IPS-11a (cell line): Measurements from ENCODE around the gene FBXL7.

Source experiments
- H3K4me3 ChIP-seq: one replicate; pipeline ENCODE4 v1.5.1; 2013; ENCODE audit warnings: low read depth, low read length, control low read depth

Gene FBXL7

DNA sequence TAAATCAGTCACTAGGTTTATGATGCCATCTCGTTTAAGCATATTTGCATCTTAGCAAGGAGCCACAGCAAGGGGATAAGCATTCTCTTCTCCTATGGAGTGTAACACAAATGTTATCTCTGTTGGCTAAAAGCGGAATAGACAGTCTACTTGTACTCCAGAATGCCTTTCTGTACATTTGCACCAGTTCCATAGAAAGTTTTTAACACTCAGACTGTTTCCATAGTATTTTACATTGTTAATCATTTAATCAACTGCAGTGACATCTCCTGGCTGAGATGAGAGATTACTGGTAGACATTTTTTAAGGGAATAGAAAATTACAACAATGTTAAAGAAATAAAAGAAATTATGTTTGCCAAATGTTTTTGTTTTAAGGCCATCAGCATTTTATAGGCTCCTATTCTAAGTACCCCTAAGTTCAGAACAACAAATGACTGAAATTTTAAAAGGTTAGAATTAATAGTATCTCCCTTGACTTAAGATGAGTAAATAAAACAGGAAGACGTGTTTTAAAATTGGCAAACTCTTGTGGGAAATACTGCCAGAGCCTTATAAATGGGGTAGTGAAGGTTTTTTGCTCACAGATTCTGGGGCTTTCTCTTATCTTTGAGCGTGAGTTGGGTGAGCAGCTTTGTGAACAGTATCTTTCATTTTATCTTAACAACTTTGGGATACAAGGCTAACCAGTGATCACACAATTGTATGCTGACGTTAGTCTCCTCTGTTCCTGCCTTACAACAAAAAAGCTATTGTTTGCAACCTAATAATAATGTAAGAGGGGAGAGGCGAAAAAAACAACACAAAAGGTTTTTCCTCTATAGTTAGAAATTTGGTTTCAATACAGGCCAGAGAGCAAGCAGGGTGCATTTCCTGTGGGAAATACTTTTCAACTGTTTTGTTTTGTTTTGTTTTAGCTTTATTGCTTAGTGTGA lies 294.3 kb downstream of the FBXL7 start:
- H3K4me3 ChIP-seq, result no peak overlapping the region

GRCh38 chr5:15796096-15796495 lies 296.1 kb downstream of the FBXL7 start:
- H3K4me3 ChIP-seq, result no peak overlapping the region

- H3K4me3 ChIP-seq, result no peak overlapping the region
Measured at GRCh38 chr5:15796557-15796956, 296.6 kb downstream of the FBXL7 start.

GRCh38 chr5:15797116-15797515 lies 297.1 kb downstream of the FBXL7 start:
- H3K4me3 ChIP-seq, result no peak overlapping the region

DNA sequence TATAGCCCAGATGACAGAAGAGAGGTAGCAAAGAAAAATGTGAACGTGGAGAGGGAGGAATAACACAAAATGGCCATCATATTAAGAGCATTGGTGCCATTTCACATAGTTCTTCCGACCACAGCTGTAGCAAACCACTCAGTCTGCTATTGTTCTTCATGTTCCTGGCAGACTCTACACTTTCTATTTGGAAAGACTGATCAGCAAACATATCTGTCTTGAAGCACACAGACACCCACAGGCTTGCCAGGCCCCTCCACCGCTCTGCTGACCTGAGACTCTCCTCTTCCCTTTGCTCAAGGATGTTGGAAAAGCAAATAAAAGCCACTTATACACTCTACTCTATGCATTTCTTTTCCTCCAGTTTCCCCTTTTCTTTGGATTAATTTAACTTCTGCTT lies 298.0 kb downstream of the FBXL7 start:
- no peak overlapping the region for H3K4me3 ChIP-seq

GRCh38 chr5:15799014-15799413 lies 299.0 kb downstream of the FBXL7 start:
- no peak overlapping the region for H3K4me3 ChIP-seq

DNA sequence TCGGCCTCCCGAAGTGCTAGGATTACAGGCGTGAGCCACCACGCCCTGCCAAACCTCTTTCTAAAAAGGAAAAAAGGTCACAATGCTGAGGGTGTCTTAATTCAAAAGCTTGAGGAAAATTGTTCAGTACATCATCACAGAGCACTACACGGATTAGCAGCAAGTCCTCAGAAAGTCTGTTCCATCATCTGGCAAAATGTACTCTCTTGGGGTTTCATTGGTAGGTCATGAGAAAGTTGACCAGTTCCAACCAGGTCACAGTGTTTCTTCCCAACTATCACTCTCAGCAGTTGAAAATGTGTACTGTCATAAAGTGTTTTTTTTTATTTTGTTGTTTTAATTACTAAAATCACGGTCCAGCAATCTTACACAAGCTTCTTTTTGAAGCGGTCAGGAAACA lies 299.6 kb downstream of the FBXL7 start:
- H3K4me3 ChIP-seq, result no peak overlapping the region

GRCh38 chr5:15803280-15803679 lies 303.3 kb downstream of the FBXL7 start:
- no peak overlapping the region for H3K4me3 ChIP-seq

DNA sequence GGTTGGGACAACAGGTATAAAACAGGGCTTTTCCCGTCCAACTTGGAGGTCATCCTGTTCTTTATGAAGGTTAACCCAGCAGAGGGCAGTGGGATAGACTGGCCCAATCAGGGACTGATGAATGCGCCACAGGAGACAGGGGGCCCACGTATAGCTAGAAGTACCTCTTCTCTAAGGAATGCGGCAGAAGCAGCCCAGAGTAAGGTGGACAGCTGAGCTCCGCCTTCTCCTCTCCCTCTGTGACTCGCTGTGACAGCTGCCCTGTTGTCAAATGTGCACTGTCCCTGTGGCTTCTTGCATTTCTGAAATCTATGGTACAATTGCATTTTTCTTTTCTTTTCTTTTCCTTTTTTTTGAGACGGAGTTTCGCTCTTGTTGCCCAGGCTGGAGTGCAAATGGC lies 306.6 kb downstream of the FBXL7 start:
- no peak overlapping the region for H3K4me3 ChIP-seq

DNA sequence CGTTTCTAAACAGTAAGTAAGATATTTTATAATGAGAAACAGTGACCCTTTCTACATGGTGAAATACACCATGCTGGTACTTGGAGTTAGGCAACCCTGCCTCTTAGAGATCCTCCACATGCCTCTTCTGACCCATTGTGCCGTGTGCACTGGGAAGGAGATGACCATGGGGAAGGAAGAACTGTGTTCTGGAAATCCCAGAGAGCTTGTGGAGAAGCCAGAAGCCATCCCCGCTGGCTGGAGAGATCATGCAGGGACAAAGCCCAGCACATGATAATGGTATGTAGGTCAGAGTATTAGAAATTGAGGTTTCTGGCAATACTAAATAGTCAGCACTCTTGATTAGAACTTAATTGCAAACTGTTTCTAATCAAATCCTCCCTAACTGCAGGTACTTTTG lies 307.3 kb downstream of the FBXL7 start:
- no peak overlapping the region for H3K4me3 ChIP-seq

DNA sequence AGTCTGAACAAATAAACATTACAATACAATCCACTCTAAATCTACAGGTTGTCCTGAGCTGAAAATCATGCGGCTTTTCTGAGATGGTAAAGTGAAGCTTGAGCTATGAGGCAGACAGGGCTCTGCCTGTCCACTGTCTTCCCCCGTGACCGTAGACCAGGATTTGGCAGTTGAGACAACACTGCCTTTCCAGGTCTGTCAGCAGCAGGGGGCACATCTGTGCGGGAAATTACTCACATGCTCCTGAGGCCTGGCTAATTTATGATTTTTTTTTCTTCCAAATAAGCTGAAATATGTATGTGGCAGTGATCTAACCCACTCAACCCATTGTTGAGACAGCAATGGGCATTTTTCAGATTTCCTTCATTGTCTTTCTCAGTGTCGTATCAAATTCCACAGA lies 307.9 kb downstream of the FBXL7 start:
- H3K4me3 ChIP-seq, result no peak overlapping the region

GRCh38 chr5:15808577-15808976 lies 308.6 kb downstream of the FBXL7 start:
- H3K4me3 ChIP-seq, result no peak overlapping the region

DNA sequence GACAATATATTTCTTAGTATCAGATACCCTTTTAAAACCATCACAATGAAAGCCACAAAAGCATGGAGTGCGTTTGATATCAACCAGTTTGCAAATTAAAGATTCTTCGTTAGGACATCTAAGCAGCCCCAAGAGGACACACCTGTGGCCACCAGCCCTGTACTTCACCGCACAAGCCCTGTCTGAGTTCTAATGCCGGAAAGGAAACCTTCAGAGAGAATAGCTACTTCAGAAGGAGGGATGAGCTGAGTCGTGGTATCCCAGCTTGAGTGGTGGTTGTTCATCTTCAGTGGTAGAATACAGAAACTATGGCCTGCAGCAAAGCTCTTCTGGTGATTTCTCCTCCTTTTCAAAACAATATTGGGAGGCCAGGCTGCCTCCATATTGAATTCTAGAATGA lies 319.6 kb downstream of the FBXL7 start:
- H3K4me3 ChIP-seq, result no peak overlapping the region

DNA sequence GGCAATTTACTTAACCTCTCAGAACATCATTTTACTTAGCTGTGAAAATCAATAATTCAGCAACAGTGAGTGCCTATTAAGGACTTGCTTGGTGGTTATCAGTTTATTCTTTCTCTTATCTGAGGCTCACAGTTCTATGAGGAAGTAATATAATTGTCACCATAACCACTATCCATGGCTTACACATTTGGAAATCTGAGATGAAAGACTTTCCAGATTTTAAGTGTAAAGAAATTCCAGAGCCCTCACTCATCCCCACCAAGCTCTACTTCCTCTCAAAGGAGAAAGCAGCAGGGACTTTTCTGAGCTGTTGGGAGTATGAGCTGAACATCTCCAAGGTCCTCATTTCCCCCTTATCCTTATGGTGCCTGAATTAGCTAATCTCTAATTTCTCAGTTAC lies 321.5 kb downstream of the FBXL7 start:
- no peak overlapping the region for H3K4me3 ChIP-seq

GRCh38 chr5:15823398-15823797 lies 323.4 kb downstream of the FBXL7 start:
- no peak overlapping the region for H3K4me3 ChIP-seq

- no peak overlapping the region for H3K4me3 ChIP-seq
Measured at GRCh38 chr5:15827741-15828140, 327.8 kb downstream of the FBXL7 start.

- H3K4me3 ChIP-seq, result no peak overlapping the region
Measured at GRCh38 chr5:15831408-15831807, 331.4 kb downstream of the FBXL7 start.

DNA sequence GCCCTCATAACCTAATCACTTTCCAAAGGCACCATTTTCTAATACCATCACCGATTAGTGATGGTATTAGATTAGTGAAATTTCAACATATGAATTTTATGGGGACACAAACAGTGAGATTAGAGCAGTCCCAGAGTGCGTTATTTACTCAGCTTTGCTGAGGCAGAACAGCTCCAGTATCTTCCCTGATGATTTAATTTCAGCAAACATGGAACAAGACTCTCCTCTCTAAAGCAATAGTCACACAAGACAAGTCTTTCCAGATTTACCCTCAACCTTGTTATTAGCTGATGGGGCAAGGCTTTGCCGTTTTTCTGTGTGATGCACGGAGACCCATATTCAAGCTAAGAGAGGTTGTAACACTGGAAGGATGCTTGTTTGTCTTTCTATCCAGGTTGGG lies 333.4 kb downstream of the FBXL7 start:
- H3K4me3 ChIP-seq, result no peak overlapping the region

- no peak overlapping the region for H3K4me3 ChIP-seq
Measured at GRCh38 chr5:15834596-15835245, 334.7 kb downstream of the FBXL7 start.

GRCh38 chr5:15835514-15835913 lies 335.5 kb downstream of the FBXL7 start:
- H3K4me3 ChIP-seq, result no peak overlapping the region

GRCh38 chr5:15837551-15838289 lies 337.7 kb downstream of the FBXL7 start:
- no peak overlapping the region for H3K4me3 ChIP-seq

DNA sequence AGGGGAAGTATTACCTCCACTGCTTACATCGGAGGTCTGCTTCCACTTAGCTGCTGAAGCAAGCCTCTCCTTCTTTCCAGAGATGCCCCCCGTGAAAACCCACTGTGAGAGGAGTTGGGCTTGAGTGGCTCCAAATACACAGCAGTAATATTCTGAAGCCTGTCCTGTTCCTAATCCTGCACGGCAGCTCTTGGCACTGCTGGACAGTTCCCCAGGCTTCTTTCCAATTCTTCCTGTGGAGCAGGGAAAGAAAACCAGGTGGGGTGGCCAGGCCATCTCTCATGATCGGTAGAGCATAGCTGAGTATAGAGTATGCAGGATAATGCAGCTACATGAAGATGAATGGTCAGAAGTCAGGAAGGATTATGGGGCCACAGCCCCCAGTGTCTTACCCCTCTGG lies 344.3 kb downstream of the FBXL7 start:
- no peak overlapping the region for H3K4me3 ChIP-seq
